T-helper 1 cell (primary cell): Measurements from ENCODE around the gene C5.

Experiments
- DNase-seq, 5 donors: peaks; one replicate each; pipeline ENCODE4 v3.0.0-alpha.2; 2012 to 2020

C5 gene

DNA sequence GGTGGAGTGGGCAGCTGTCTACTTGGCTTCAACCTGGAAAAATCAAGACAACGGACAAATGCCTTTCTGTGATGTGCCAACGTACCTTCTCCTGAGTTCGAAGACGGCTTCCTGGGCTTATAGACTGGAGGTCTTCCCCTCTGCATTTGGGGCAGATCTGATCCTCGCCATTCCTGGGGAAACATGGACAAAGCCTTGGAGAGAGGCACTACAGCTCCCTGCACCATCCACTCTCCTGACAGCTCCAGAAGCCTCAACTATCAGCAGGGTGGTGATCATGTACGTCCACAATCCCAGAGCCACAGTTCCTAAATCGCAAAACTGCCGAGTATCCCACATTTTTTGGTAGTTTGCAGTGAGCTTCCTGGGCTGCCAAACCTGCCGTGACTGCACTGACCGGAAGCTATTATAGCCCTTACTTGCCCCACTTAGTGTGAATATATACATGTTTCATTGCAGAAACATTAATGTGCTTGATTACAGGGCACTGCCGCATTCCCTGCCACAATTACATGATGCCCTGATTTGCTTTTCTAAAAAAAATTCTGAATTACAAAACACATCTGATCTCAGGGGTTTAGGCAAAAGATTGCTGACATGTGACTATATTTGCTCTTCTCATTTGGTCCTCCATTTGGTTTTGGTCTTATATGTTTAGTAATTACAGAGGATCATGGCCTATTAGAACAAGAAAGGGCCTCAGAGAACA lies 126.3 kb downstream of the C5 start:
- DNase-seq: no peak

DNA sequence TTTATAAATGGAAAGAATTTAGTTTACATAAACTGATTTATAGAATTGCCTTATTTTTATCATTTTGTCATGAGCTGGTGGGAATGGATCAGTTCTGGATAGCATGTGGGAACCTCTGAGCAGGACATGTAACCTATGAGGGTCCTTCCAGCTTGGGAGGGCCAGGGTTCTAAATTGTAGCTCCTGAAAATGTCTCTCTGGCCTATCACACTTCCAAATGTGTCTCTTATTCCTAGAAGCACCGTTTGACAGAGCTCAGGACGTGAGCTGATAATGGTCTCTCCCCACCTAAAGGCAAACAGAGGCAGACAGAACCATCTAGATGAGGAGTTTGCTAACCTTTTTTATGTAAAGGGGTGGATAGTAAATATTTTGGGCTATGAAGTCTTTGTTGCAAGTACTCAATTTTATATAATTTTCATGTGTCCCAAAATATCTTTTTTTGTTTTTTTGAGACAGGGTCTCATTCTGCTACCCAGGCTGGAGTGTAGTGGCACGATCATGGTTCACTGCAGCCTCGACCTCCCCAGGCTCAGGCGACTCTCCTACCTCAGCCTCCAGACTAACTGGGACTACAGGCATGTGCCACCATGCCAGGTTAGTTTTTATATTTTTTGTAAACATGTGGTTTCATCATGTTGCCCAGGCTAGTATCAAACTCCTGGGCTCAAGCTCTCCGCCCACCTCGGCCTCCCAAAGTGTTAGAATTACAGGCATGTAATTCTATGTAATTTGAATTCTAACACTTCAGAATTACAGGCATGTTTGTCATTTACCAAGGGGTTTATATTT lies 127.5 kb downstream of the C5 start:
- no peak for DNase-seq

- DNase-seq: no peak
These were observed 128.4 kb downstream of the C5 start for GRCh38 chr9:120921661-120922181.

DNA sequence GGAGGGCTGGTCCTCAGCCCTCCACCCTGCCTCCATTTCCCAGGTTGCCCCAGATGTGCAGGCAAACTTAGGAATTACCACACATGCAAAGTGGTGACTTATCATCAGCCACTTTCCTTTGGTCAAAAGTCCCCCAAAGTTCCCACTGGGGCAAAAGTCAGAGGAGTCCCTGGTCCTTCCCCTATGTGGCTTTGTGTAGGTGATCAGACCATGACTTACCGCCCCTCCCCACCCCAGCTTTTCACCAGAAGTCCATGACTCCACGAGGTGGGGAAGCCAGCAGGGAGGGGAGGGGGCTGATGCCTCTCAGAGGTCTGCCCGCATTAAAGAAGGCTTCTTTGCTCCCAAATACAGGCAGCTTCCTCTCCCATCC lies 129.3 kb downstream of the C5 start:
- DNase-seq: no peak

- DNase-seq: no peak
These were observed 130.0 kb downstream of the C5 start for GRCh38 chr9:120919843-120920805.

DNA sequence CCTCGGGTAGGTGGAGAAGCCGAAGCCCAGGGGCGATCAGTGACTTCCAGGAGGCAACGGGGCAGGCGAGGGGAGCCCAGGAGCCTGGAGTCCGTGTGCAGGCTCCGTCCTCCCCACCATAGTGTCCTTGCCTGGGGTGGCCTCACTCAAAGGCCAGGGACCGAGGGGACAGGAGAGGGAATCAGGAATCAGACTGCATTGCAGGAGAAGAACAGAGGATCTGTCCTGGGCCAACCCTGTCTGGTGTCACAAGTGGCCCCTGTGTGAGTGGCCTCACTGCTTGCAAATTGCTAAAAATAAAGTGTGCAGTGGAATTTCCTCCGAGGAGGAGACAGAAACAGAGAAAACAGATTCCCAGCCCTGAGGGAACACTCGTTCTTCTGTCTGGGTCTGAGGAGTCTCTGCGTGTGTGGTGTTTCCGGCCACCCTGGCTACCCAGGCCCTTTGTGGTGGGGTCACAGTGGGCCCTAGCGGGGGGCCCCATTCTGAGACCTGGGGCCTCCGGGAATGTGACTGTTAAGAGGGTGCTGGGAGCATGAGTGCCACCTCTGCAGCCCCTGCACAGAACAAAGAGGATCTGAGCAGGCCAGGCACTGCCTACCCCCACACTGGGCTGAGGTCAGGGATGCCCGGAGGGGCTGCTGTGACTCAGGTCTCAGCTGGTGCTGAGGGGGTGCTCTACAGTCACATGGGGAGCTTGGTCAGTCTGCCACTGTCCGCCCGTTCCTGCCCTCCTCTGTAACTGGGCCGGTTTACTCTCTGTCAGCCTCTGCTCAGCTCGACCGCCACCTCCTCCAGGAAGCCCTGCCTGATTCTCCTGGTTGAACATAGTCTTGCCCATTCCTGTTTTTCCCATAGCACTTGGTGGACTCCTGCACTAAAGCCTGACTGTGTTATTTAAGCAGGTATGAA lies 130.9 kb downstream of the C5 start:
- DNase-seq: no peak

- DNase-seq: no peak
These were observed 131.9 kb downstream of the C5 start for GRCh38 chr9:120917929-120918762.

DNA sequence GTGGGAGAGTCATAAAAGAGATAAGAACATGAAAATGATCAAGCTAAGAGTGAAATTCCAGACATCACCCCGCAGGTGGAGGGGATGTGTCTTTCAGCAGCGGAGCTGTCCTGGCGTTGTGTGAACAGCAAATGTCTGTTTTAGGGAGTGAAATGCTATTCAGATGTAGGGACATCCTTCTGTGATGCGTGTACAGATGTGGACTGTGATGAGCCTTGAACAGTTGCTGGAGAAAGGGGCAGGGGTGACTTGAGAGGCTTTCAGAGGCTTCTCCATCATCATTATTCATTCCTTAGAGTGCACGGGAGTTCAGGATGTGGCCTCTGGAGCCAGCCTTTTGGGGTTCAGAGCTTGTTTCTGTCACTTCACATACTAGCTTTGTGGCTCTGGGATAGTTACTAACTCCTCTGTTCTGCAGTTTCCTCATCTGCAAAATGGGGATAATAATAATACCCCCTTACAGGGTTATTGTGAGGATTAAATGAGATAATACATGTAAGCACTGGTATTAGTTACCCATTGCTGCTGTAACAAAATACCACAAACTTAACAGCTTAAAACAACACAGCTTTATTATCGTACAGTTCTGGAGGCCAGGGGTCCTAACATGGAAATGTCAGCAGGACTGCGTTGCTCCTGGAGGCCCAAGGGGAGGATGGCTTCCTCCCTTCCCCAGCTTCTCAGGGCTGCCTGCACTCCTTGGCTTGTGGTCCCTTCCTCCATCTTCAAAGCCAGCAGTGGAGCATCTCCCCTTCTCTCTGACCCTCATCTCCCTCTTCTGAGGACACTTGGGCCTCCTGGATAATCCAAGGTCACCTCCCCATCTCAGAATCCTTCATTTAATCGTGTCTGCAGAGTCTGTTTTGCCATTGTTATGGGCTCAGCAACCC lies 132.8 kb downstream of the C5 start:
- no peak for DNase-seq

DNA sequence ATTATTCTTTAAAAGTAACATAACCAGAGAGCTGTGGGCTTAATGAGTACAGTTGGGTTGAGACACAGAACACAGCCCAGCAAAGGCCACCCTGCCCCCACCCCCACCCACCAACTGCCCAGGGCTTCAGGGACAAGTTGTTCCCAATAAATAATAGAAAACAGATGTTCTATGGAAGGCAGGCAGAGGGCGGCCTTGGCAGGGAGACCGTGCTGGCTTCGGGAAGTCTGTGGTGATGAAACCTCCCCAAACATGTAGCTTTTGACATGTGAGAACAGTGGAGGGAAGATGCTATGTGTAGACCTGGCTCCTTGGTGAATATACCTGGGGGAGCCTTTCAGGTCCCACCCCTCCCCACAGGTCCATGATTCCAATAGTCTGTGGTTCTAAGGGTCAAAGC lies 133.5 kb downstream of the C5 start:
- no peak for DNase-seq

DNA sequence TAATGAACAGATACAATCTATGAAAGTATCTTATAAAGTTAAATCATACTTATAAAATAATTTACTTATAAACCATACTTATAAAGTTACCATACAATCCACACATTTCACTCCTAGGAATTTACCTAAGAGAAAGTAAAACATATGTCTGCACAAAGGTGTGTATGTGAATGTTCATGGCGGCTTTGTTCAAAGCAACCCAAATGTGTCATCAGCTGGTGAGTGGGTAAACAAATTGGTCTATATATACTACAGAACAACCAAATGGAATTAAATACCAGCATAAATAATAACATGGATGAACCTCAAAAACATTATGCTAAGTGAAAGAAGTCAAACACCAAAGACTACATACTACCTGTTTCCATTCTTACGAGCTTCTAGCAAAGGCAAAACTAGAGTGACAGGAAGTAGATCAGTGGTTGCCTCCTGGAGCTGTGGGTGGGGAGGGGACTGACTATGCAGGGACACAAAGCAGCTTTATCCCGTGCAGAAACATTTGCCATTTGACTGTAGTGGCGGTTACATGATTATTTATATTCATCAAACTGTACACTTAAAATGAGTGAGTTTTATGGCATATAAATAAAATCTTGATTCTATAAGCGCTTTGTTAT lies 134.1 kb downstream of the C5 start:
- DNase-seq: peak in 1 of 5 donors; percentile 77

GRCh38 chr9:120914953-120915352 lies 135.1 kb downstream of the C5 start:
- DNase-seq: no peak

- no peak for DNase-seq
These were observed 135.7 kb downstream of the C5 start for GRCh38 chr9:120914396-120914795.

DNA sequence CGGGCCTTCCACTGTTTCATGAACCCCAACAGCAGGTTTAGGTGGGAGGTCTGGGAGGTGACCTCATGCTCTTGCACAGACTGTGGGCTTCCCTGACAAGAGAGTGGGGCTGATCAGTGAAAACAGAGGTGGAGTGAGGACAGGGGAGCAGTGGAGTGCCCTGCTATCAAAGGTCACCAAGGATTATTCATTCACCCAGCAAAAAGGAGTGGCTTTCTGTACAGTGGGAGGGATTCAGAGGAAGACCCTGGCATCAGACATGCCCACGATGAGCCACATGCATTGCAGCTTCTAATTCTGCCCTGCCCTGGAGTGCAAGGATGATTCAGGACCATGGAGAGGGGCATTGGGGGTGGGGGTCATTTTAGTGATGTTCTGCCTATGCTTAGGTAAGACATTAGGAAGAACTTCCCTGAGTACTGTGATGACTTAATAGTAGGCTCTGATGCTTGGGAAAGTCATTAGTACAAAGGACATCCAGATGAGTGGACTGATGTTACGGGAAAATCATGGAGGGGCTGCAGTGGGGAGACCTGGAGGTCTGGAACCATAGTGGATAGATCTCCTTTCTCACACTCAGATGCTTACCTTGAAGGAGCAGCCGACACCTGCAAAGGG lies 136.3 kb downstream of the C5 start:
- DNase-seq: peak in 1 of 5 donors; percentile 4

DNA sequence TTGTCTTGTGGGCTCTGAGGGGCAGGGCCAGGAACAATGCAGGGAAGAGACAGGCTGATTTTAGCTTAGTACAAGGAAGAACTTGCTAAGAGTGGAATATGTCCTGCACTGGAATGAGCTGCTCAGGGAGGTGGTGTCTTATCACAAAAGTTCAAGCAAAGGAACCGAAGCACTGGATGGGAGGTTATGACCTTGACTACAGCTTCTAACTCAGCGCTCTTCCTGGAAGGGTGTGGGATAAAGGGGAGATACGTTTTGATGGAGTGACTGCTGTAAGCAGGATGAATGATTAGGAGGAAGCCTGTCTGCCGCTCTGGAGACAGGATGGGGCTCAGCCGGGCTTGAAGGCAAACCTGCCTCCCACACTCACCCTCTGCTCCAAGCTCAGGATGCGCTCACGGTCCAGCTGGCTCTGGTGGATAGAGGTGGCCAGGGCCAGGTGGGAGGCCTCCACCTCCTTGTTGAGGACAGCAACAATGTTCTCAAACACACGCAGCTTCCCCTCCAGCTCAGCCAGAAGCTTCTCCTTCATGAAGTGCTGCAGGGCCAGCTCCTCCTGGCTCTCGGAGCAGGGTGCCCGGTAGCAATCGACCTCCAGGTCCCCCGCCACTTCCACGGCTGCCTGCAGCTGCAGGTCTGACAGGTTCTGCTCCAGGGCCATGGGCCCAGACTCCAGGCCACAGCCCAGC lies 137.0 kb downstream of the C5 start:
- DNase-seq: no peak

GRCh38 chr9:120911295-120911837 lies 138.7 kb downstream of the C5 start:
- DNase-seq: no peak

GRCh38 chr9:120910643-120911042 lies 139.4 kb downstream of the C5 start:
- no peak for DNase-seq

DNA sequence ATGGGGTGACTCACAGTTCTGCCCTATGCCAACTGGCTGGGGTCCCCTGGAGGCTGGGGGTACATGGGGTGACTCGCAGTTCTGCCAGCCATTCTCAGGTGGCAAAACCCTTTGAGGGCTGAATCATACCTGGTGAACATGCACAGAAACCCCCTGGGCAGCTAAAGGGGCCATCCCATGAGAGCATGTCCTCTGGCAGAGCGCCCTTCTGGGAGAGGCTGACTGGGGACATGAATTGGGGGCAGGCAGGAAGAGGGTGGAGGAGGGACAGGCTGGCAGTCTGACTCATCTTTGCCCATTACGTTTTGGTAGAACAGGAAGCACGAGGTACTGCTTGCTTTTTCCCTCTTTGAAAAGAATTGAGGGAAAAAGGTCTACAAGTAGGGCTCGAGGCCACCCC lies 140.2 kb downstream of the C5 start:
- DNase-seq: peak in 4 of 5 donors; percentile 33 to 67 (median 42)
